ENCODE data around the gene KLHL29. TPM values are rescaled to one million over a fixed set of nuclear protein-coding genes. Genes with fewer than 3 reads are reported as not detected.

Gene KLHL29
- total RNA-seq, 4 donors from 2014 or later, result 4.8 to 17.0 (median 10.5) TPM

GRCh38 chr2:23468474-23469141, 83.6 kb downstream of the KLHL29 start:
- Histone ChIP-seq H3K27ac (no peak overlapping the region), H3K4me3 (no peak overlapping the region), H3K36me3 (no peaks in the 10 kb centered on the region), H3K27me3 (no peaks in the 10 kb centered on the region), H3K9me3 (no peaks in the 10 kb centered on the region), H3K4me1 (no peaks in the 10 kb centered on the region)
- TF ChIP-seq, protein P1, sequence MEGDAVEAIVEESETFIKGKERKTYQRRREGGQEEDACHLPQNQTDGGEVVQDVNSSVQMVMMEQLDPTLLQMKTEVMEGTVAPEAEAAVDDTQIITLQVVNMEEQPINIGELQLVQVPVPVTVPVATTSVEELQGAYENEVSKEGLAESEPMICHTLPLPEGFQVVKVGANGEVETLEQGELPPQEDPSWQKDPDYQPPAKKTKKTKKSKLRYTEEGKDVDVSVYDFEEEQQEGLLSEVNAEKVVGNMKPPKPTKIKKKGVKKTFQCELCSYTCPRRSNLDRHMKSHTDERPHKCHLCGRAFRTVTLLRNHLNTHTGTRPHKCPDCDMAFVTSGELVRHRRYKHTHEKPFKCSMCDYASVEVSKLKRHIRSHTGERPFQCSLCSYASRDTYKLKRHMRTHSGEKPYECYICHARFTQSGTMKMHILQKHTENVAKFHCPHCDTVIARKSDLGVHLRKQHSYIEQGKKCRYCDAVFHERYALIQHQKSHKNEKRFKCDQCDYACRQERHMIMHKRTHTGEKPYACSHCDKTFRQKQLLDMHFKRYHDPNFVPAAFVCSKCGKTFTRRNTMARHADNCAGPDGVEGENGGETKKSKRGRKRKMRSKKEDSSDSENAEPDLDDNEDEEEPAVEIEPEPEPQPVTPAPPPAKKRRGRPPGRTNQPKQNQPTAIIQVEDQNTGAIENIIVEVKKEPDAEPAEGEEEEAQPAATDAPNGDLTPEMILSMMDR (IDR thresholded peaks at IDR 0.05), result no peak
- no peak for TF ChIP-seq POLR2A (IDR thresholded peaks at IDR 0.05)
- intact Hi-C loops (cut with DNase I; ENCODE audit: low total_unique reads), result no loop called here
- DNase-seq, result no peak

DNA sequence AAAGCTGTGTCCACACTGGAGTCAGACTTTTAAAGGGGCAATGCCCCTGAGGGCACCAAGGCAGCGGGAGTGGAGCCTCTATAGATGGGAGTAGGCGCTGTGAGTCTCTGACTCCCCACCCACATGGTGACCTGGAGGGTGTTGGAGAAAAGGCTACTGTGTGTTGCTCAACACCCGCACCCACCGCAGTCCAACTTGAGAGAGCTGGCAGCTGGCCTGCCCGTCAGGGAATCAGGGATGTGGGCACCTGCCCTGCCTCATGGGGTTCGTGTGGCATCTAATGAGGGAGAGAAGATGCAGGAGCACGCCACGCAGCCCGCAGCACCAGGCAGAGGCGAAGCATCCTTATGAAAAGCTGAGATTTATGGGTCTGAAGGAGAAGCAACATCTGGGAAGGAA, 84.2 kb downstream of the KLHL29 start:
- TF ChIP-seq, protein P1 (IDR thresholded peaks at IDR 0.05), result no peak
- TF ChIP-seq POLR2A (IDR thresholded peaks at IDR 0.05), result no peak
- Histone ChIP-seq H3K27me3 (no peaks in the 10 kb centered on the region), H3K9me3 (no peaks in the 10 kb centered on the region), H3K4me3 (no peak overlapping the region), H3K36me3 (no peaks in the 10 kb centered on the region), H3K4me1 (no peaks in the 10 kb centered on the region), H3K27ac (no peak overlapping the region)
- no peak for DNase-seq
- intact Hi-C loops (cut with DNase I; ENCODE audit: low total_unique reads), result no loop called here

GRCh38 chr2:23475036-23475435, 90.1 kb downstream of the KLHL29 start:
- no peaks in the 10 kb centered on the region for H3K27me3 ChIP-seq
- H3K36me3 ChIP-seq, result no peaks in the 10 kb centered on the region
- no peaks in the 10 kb centered on the region for H3K9me3 ChIP-seq
- H3K27ac ChIP-seq, result no peak overlapping the region
- H3K4me3 ChIP-seq, result no peak overlapping the region
- H3K4me1 ChIP-seq, result no peaks in the 10 kb centered on the region
- DNase-seq, result no peak
- intact Hi-C loops (cut with DNase I; ENCODE audit: low total_unique reads), result no loop called here
- TF ChIP-seq, protein P1 (IDR thresholded peaks at IDR 0.05), result no peak
- no peak for TF ChIP-seq POLR2A (IDR thresholded peaks at IDR 0.05)

GRCh38 chr2:23475473-23475872, 90.5 kb downstream of the KLHL29 start:
- H3K9me3 ChIP-seq, result no peaks in the 10 kb centered on the region
- intact Hi-C loops (cut with DNase I; ENCODE audit: low total_unique reads), result no loop called here
- TF ChIP-seq, protein P1 (IDR thresholded peaks at IDR 0.05), result no peak
- no peak for TF ChIP-seq POLR2A (IDR thresholded peaks at IDR 0.05)
- H3K27ac ChIP-seq, result no peak overlapping the region
- H3K4me3 ChIP-seq, result no peak overlapping the region
- no peaks in the 10 kb centered on the region for H3K27me3 ChIP-seq
- peaks cover 0 to 2% of the 10 kb centered on the region in 2 donors for H3K4me1 ChIP-seq
- H3K36me3 ChIP-seq, result no peaks in the 10 kb centered on the region
- no peak for DNase-seq

- H3K4me1 ChIP-seq, result peaks cover 0 to 7% of the 10 kb centered on the region in 2 donors
- DNase-seq, result no peak
- H3K27ac ChIP-seq, result no peak overlapping the region
- H3K4me3 ChIP-seq, result no peak overlapping the region
- TF ChIP-seq, protein P1 (IDR thresholded peaks at IDR 0.05), result no peak
- no peak for TF ChIP-seq POLR2A (IDR thresholded peaks at IDR 0.05)
- no peaks in the 10 kb centered on the region for H3K27me3 ChIP-seq
- H3K36me3 ChIP-seq, result no peaks in the 10 kb centered on the region
- H3K9me3 ChIP-seq, result no peaks in the 10 kb centered on the region
- intact Hi-C loops (cut with DNase I; ENCODE audit: low total_unique reads), result no loop called here
Observed at GRCh38 chr2:23476786-23477185, 91.8 kb downstream of the KLHL29 start.
